Left cardiac atrium (tissue), 4 donors: Measurements from ENCODE around the gene AATK. TPM values are rescaled to one million over a fixed set of nuclear protein-coding genes. Genes with fewer than 3 reads are reported as not detected.

Experiments
- ATAC-seq, 2 donors: fragments of 200-7000 bp; cut with Tn5 transposase; one replicate each; pipeline ENCODE4 v1.9.1; 2020; ENCODE audit warnings: mild to moderate bottlenecking in 2 of 2, moderate library complexity in 2 of 2
- DNase-seq: peaks from one replicate; pipeline ENCODE4 v3.0.0-alpha.2; 2020
- intact Hi-C, 2 donors: fragments of 100-400 bp; cut with DNase I; formaldehyde crosslinking; loops; one replicate each; pipeline versions ENCODE4 v1.14.1 to v1.15.1; 2022 to 2023
- total RNA-seq, 2 donors: library from RNA; stranded (reverse); fragmentation: NEBNext Ultra II Directional; extraction: Animal tissue kit (Norgen Biotek cat#: 25700); gene quantifications; one replicate each; pipeline ENCODE4 v1.2.1, GENCODE V29; 2021
- donor health status: DM: no; HTN: yes; CAD: no.
- donor health status: DM: no; HTN: yes; CAD: no; lungs with severe emphysema.
- donor health status: DM: yes; HTN: yes; CAD: no.
- donor health status: Dilated cardiomyopathy.

Gene AATK
- total RNA-seq, 2 donors from 2014 or later: 8.3 to 12.7 TPM

DNA sequence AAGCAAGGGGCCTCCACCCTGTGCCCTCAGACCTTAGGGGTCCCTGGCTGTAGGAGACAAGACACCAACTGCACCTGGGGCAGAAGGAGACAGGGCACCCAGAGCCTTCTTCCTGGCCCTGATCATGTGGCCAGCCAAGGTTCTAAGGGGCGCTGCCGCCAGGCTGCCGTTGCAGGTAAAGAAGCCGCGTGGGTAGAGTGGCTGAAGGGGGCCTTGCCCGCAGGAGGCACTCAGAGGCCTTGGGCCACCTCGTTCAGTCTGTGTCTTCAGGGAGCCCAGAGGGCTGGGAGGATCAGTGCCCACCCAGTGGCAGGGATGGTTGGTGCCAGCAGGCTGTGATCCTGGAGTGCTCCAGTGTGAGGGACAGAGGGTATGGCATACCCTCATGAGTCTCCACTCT lies 1.6 kb upstream of the AATK start:
- DNase-seq (no peak), ATAC-seq (no peak)
- intact Hi-C loops: no loop called here

GRCh38 chr17:81167194-81167524 lies 1.1 kb upstream of the AATK start:
- DNase-seq (no peak), ATAC-seq (no peak)
- intact Hi-C loops: no loop called here

DNA sequence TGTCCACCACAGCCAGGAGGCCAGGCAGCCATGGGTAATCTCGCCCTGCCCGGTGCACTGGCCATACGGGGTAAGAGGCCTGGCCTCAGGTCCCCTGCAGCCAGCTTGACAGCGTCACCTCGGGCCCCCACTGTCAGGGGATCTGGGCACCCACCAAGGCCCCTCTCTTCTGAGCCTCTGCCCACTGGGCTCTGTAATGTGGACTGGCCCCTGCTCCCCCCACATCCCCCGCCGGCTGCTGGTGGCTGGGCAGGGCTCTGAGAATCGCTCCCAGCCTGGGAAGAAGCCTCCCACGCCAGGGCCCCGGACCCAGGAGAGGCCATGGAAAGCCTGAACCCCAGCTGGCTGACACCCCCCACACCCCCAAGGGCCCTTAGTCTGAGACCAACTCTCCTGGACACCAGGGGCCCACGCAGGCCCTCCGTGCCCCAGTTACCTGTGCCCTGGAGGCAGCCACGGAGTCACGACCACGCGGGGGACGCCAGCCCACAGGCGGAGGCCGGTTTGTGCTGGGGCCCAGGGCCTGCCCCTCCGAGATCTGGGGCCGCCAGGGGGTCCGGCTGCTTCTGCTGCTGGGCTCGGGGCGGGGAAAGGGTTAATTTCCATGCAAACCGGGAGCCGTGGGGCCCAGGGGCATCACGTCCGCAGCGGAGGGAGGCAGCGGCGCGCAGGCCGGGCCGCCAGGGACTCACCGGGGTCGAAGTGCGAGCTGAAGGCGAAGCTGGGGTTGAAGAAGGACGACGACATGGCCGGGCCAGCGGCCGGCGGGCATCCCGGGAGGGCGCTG lies 582 bp downstream of the AATK start, which contains the start of gene PVALEF:
Gene PVALEF, plus strand, starts transcription at position 262 of the 787 bp plus-strand sequence. CDS start 15,720 bp downstream, outside the sequence.
- DNase-seq: no peak
- intact Hi-C loops: no loop called here
- peak; percentile 15 to 21 for ATAC-seq

DNA sequence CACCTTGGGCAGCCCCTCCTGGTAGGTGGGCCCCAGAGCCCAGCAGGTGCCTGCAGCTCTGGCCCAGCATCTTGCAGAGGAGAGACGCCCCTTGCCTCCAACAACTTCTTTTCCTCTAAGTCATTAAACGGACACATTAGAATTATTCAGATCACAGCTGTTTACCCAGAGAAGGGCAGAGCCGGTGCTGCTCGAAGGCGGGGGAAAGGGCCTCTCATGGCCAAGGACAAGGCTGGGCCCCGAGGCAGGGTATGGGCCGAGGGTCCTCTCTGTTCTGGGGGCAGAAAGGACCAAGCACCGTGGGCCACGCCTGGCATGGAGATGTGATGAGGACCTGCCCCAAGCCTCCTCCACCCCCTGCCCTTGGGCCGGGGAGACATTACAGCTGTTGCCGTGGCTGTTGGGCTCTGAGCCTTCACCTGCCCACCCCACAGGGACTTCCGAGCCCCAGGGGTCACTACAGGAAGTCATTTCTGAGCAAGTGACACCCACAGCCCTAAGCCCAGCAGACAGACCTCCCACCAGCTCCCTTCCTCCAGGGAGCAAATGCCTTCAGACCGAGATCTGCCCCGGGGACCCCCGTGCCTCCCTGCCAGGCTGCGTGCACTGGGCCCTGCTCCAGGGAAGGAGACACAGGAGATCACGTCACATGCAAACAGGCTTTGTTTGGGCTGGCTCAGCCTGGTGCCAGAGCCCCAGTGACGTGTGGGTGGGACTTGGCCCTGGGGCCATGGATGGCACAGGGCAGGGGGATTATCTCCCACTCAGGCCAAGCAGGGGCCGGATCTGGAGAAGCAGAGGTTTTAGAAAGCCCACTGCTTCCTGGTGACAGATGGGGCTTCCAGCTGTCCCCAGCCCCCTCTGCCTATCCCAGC lies 1.4 kb downstream of the AATK start:
- ATAC-seq (peak in 1 of 2 donors; percentile 43), DNase-seq (no peak)

GRCh38 chr17:81163703-81164370 lies 2.2 kb downstream of the AATK start:
- intact Hi-C loops: no loop called here
- no peak for ATAC-seq
- no peak for DNase-seq

More for the DNA sequence above, 1.4 kb downstream of the AATK start:
- intact Hi-C loops: no loop called here

DNA sequence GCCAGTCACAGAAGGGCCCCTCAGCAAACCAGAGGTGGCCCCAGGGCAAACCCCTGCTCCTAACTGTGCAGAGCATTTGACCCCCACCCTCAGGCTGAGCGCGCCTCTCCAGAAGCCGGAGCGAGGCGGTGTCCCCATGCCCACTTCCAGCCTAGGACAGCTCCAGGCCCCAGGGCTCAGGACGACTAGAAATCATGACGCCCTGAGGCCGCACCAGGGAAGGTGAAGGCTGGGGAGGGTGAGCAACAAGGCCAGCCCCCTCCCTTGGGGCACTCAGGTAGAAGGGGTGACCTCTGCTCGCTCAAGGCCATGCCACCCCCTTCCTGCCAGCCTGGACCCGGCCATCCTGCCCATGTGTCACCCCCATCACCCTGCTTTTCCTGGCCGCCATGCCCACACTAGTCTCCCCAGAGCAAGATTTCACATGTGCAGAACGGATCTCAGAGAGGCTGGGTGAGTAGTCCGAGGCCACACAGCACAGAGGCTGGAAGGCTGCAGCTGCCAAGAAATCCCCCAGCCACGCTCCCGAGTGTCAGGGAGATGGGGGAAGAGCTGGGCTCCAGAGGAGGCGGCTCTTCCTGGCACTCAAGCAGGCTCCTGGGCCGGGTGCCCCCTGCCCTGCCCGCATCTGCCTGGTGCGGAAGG lies 2.8 kb downstream of the AATK start:
- intact Hi-C loops: no loop called here
- DNase-seq (no peak), ATAC-seq (no peak)

GRCh38 chr17:81162491-81162890 lies 3.5 kb downstream of the AATK start:
- intact Hi-C loops: no loop called here
- DNase-seq (no peak), ATAC-seq (no peak)

GRCh38 chr17:81161972-81162371 lies 4.0 kb downstream of the AATK start:
- intact Hi-C loops: no loop called here
- ATAC-seq (no peak), DNase-seq (no peak)

DNA sequence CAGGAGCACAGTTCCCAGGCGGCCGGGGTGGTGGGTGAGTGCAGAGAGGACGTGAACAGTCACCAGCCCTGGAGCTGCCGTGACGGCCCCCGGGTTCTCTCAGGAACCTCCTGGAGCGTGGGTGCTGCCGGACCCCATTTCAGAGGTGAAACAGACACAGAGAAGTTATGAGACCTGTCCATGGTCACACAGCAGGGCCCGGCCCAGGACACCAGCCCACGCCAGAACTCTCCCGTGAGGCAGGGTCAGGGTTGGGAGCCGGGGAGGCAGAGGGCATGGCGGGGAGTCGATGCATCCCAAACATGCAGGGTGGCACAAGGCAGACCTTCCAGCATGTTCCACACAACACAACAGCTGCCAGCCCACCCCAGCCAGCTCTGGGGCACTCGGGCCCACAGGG lies 4.5 kb downstream of the AATK start:
- intact Hi-C loops: no loop called here

DNA sequence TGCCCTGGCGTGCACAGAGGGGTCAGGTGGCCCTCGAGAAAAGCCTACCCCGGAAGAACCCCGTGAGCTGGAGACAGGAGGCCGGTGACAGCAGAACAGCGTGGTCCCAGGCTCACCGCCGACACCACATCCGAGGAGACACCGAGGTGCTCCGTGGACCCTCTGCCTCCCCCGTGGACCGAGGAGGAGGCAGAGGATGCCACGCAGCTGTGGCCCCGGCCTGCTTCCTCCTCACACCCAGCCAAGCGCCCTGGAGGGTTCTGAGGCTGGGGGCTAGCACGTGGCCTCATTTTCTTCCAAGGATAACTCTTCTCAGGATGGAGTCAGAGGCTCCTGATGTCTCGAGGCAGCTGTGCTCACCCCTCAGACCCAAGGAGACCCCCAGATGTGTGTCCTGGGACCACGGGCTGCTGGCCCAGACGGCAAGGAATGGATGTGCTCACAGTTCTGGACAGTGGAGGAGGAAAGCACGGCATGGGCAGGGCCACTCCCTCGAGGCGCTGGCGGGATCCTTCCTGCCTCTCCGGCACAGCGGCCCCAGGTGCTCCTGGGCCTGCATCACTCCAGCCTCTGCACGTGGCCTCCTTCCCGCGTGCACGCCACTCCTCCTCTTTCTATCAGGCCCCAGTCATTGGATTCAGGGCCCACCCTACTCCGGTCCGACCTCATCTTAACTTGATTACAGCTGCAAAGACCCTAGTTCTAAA lies 5.1 kb downstream of the AATK start:
- no peak for ATAC-seq
- no peak for DNase-seq
- intact Hi-C loops: no loop called here

More for the DNA sequence above, 4.5 kb downstream of the AATK start:
- DNase-seq (no peak), ATAC-seq (no peak)

- intact Hi-C loops: no loop called here
- ATAC-seq (peak; percentile 19 to 55), DNase-seq (peak; percentile 74)
Measured at GRCh38 chr17:81160306-81160705, 5.7 kb downstream of the AATK start.

DNA sequence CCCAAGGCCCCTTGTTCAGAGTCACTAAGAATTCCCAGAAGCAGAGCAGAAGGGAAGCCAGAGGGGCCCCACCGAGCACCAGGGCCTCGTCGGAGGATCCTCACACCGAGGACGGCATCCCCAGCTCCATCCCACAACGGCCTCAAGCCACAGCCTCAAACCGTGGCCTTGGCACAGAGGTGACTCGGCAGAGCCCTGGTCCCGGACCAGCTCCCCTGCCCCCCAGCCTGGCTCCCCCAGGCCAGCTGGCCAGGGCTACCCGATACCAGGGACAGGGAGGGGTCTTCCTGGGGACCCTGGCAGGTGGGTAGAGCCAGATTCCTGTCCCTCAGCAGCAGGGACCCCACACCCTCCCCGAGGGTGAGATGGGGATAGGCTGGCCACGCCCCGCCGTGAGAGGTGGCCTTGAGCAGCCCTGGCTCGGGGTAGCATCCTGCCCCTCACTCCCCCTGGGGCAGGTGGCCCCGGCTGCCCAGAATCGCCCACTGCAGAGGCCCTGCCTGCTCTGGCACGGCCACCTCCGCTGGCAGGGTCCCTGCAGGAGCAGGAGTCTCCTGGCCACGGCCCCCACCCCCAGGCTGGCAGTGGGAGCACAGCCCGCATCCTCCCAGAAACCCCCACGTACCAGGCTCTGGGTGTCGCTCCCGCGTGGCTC lies 6.3 kb downstream of the AATK start:
- ATAC-seq (no peak), DNase-seq (no peak)
- intact Hi-C loops: no loop called here

DNA sequence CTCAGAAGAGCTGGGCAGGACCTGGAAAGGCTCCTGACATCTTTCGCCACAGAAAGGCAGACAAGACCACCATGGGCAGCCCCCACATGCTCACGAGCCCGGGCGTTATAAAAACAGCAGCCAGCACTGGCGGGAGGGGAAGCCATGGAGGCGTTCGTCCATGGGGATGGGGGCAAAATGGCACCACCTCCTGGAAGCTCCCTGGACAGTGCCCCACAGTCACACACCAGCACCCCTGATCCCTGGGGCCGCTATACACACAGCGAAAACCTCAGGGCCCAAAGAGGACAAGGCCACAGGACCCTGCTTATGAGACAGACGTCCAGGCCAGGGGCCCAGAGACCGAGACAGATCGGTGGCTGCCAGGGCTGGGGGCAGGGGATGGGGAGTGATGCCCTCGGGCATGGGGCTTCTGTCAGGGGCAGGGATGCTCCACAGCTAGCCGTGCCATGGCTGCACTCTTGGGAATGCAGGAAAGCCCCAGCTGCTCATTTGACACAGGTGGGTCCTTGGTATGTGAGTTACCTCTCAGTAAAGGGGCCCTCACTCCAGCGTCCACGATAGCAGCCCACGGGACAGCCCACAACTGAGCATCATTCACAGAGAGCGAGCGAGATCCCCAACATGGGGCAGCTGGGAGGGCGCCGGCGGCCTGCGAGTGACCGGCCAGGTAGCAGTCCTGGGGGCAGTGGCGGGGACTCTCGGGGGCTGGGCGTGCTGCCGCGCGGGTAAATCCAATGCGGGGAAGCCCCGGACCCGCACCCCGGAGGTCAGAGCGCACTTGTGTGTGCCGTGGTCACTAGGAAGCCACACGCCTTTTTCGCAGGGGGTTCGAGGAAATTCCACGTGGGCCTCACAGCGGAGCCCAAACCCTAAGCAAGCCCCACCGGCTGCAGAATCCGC lies 7.1 kb downstream of the AATK start:
- intact Hi-C loops: no loop called here
- ATAC-seq (no peak), DNase-seq (no peak)

GRCh38 chr17:81157848-81158687 lies 8.0 kb downstream of the AATK start:
- DNase-seq (no peak), ATAC-seq (no peak)
- intact Hi-C loops: no loop called here

GRCh38 chr17:81156866-81157805 lies 8.9 kb downstream of the AATK start:
- intact Hi-C loops: no loop called here
- no peak for DNase-seq
- ATAC-seq: no peak
